GM23338 (cell line): ENCODE measurements around the gene HMOX2. TPM values are rescaled to one million over a fixed set of nuclear protein-coding genes. Genes with fewer than 3 reads are reported as not detected.

Experiments
- ATAC-seq: fragments of 200-7000 bp; cut with Tn5 transposase; 3 replicates; pipeline ENCODE4 v1.9.1; 2020
- DNase-seq: peaks from one replicate; pipeline ENCODE4 v3.0.0-alpha.2; 2015; ENCODE audit warnings: low spot score
- H2AFZ ChIP-seq: fragments of 200-600 bp; sonication (generic); 2 replicates; pipeline ENCODE4 v1.8.0; 2016; ENCODE audit warnings: antibody characterized with exemption, mild to moderate bottlenecking, moderate library complexity
- H3F3A ChIP-seq: fragments of 200-600 bp; sonication (generic); replicated peaks from 2 replicates; pipeline ENCODE4 v1.8.0; 2017; ENCODE audit warnings: antibody characterized with exemption, mixed run types, low read depth
- H3K27ac ChIP-seq: fragments of 200-600 bp; sonication (generic); 2 replicates; pipeline ENCODE4 v1.6.1; 2016; ENCODE audit warnings: low read depth
- H3K27me3 ChIP-seq: fragments of 200-600 bp; sonication (generic); 2 replicates; pipeline ENCODE4 v1.8.0; 2016; ENCODE audit warnings: mild to moderate bottlenecking, mixed run types, moderate library complexity; ENCODE audit not compliant: insufficient read depth
- H3K36me3 ChIP-seq: fragments of 200-600 bp; sonication (generic); 2 replicates; pipeline ENCODE4 v1.8.0; 2016; ENCODE audit warnings: mild to moderate bottlenecking; ENCODE audit not compliant: insufficient read depth
- H3K4me1 ChIP-seq: fragments of 200-600 bp; sonication (generic); 2 replicates; pipeline ENCODE4 v1.8.0; 2016; ENCODE audit warnings: mild to moderate bottlenecking, moderate library complexity; ENCODE audit not compliant: insufficient read depth
- H3K4me2 ChIP-seq: fragments of 200-600 bp; sonication (generic); 2 replicates; pipeline ENCODE4 v1.7.1; 2017; ENCODE audit warnings: mixed run types
- H3K4me3 ChIP-seq: fragments of 200-600 bp; sonication (generic); 2 replicates; pipeline ENCODE4 v1.6.1; 2016; ENCODE audit warnings: mixed run types
- H3K79me2 ChIP-seq: fragments of 200-600 bp; sonication (generic); replicated peaks from 2 replicates; pipeline ENCODE4 v1.8.0; 2017; ENCODE audit warnings: mild to moderate bottlenecking; ENCODE audit not compliant: insufficient read depth
- H3K9me2 ChIP-seq: fragments of 200-600 bp; sonication (generic); 2 replicates; pipeline ENCODE4 v1.8.0; 2017; ENCODE audit not compliant: insufficient read depth
- H4K20me1 ChIP-seq: fragments of 200-600 bp; sonication (generic); replicated peaks from 2 replicates; pipeline ENCODE4 v1.8.0; 2017; ENCODE audit warnings: mild to moderate bottlenecking; ENCODE audit not compliant: insufficient read depth
- H3K27ac Mint-ChIP-seq: 2 replicates; pipeline ENCODE4 v1.8.0; 2020; ENCODE audit warnings: inconsistent platforms, mild to moderate bottlenecking, moderate library complexity, mixed read lengths
- H3K27me3 Mint-ChIP-seq: 3 replicates; pipeline ENCODE4 v1.8.0; 2022; ENCODE audit warnings: low read depth, mild to moderate bottlenecking, moderate library complexity, mixed read lengths, inconsistent platforms; ENCODE audit not compliant: insufficient read depth, poor library complexity
- H3K36me3 Mint-ChIP-seq: 3 replicates; pipeline ENCODE4 v1.8.0; 2021; ENCODE audit warnings: low read depth, mild to moderate bottlenecking, inconsistent platforms, moderate library complexity, mixed read lengths
- H3K4me1 Mint-ChIP-seq: 3 replicates; pipeline ENCODE4 v1.8.0; 2020; ENCODE audit warnings: mild to moderate bottlenecking, inconsistent platforms, mixed read lengths
- H3K4me3 Mint-ChIP-seq: 3 replicates; pipeline ENCODE4 v1.8.0; 2021; ENCODE audit warnings: moderate library complexity, mild to moderate bottlenecking, inconsistent platforms, mixed read lengths
- H3K9me3 Mint-ChIP-seq: 3 replicates; pipeline ENCODE4 v1.8.0; 2020; ENCODE audit warnings: moderate library complexity, mild to moderate bottlenecking, inconsistent platforms, mixed read lengths
- CREB1 ChIP-seq: fragments of 250-450 bp; sonication (Bioruptor Pico); IDR thresholded peaks from 2 replicates; pipeline ENCODE4 v1.5.0; 2020; ENCODE audit warnings: low read depth, mild to moderate bottlenecking, moderate library complexity
- EZH2 ChIP-seq: fragments of 200-600 bp; sonication (generic); IDR thresholded peaks from one replicate; pipeline ENCODE4 v1.8.0; 2017; ENCODE audit warnings: antibody characterized with exemption, mild to moderate bottlenecking, low read depth; ENCODE audit not compliant: unreplicated experiment
- NANOG ChIP-seq: IDR thresholded peaks from 2 replicates; pipeline ENCODE4 v1.6.1; 2016; ENCODE audit warnings: antibody characterized with exemption, borderline replicate concordance
- POLR2AphosphoS5 ChIP-seq: IDR thresholded peaks from 2 replicates; pipeline ENCODE4 v1.6.1; 2016; ENCODE audit warnings: antibody characterized with exemption, low read depth
- REST ChIP-seq: IDR thresholded peaks from one replicate; pipeline ENCODE4 v1.6.1; 2018; ENCODE audit warnings: antibody characterized with exemption; ENCODE audit not compliant: unreplicated experiment
- ZNF114 ChIP-seq: fragments of 250-450 bp; sonication (Bioruptor Pico); IDR thresholded peaks from 2 replicates; pipeline ENCODE4 v1.5.0; 2020; ENCODE audit warnings: mild to moderate bottlenecking, moderate library complexity
- ZNF331 ChIP-seq: fragments of 250-450 bp; sonication (Bioruptor Pico); IDR thresholded peaks from 2 replicates; pipeline ENCODE4 v1.5.0; 2020; ENCODE audit warnings: low read depth, mild to moderate bottlenecking, moderate library complexity
- polyA plus RNA-seq: library from polyadenylated mRNA; unstranded; fragments of >200 nt; fragmentation: Nextera tagmentation; extraction: Ambion mirVana; gene quantifications from 2 replicates; pipeline ENCODE4 v1.2.1, GENCODE V29; 2016
- total RNA-seq: library from RNA; depleted of rRNA; stranded (reverse); fragments of >200 nt; shearing (Covaris generic); gene quantifications from 2 replicates; pipeline ENCODE4 v1.2.3, GENCODE V29; 2014
- TF ChIP-seq, protein P1 (sequence below): IDR thresholded peaks from 2 replicates; pipeline ENCODE4 v1.6.1; 2016; ENCODE audit warnings: antibody characterized with exemption

HMOX2 gene
- total and polyA plus RNA-seq, 2 experiments from 2014 or later = 33.0 to 38.1 TPM

DNA sequence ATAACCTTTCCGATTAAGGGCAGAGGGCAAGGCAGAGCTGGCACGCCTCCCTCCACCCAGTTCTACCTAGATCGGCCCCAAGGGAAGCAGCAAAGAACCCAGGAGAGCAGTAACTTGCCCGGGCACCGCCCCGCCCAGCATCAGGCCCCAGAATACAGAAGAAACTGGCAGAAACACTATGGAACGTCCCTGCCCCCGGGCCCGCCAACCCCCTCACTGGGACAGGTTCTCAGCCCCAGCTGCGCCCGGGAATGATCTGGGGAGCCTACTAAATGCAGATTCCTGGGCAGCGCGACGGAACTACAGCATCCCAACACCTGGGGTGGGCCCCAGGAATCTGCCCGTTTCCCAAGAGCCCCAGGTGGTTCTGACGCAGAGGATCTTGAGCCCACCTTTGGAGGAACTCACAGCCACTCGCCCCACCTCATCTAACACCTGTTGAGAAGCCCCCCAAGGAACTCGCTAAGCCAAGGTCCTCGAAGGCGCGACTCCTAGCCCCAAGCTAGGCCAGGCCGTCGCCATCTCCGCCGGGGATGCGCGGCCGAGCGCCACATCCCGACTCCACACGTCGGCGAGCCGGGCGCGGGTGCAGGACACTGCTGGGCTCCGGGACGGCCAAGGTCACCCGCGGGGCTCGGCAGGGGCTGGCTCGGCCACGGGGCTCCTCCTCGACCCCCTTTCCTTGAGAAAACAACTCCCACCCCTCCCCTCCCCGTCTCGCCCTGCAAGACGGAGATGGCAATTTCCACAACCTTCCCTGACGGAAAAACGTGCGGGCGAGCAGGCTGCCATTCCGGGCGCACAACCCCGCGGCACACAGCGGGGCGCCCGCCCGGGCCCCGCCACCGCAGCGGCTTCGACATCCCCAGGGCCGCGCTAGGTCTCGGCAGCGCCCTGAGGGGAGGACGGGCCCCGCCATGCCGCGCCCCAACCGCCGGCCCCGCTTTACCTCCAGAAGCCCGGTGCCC lies 61.5 kb downstream of the HMOX2 start:
- peak overlapping the region; percentile 91 for H3K4me3 ChIP-seq
- peaks cover 41% of the 10 kb centered on the region for H3K36me3 Mint-ChIP-seq
- H4K20me1 ChIP-seq = peaks cover 13% of the 10 kb centered on the region
- H3F3A ChIP-seq = peaks cover 14% of the 10 kb centered on the region
- peaks cover 4% of the 10 kb centered on the region; the same call in 1 of the 2 replicates for H3K9me2 ChIP-seq
- peaks cover 24% of the 10 kb centered on the region for H3K4me1 Mint-ChIP-seq
- H3K4me1 ChIP-seq = peaks cover 13% of the 10 kb centered on the region; the same call in 1 of the 2 replicates
- H2AFZ ChIP-seq = peak overlapping the region; percentile 78; the same call in 1 of the 2 replicates
- peaks cover 20% of the 10 kb centered on the region for H3K9me3 Mint-ChIP-seq
- H3K27me3 Mint-ChIP-seq = peaks cover 34% of the 10 kb centered on the region
- H3K4me2 ChIP-seq = peak overlapping the region; percentile 93
- H3K79me2 ChIP-seq = peaks cover 48% of the 10 kb centered on the region
- peaks cover 16% of the 10 kb centered on the region for H3K27me3 ChIP-seq
- peak; percentile 80 for DNase-seq
- H3K36me3 ChIP-seq = peaks cover 5% of the 10 kb centered on the region
- H3K27ac ChIP-seq = peak overlapping the region; percentile 6
- H3K4me3 Mint-ChIP-seq = peak overlapping the region; percentile 90
- TF ChIP-seq POLR2AphosphoS5 (no peak), CREB1 (peak; percentile 62; the same call in 1 of the 2 replicates)
- H3K27ac Mint-ChIP-seq = peak overlapping the region; percentile 84
- peak; percentile 64 for ATAC-seq

DNA sequence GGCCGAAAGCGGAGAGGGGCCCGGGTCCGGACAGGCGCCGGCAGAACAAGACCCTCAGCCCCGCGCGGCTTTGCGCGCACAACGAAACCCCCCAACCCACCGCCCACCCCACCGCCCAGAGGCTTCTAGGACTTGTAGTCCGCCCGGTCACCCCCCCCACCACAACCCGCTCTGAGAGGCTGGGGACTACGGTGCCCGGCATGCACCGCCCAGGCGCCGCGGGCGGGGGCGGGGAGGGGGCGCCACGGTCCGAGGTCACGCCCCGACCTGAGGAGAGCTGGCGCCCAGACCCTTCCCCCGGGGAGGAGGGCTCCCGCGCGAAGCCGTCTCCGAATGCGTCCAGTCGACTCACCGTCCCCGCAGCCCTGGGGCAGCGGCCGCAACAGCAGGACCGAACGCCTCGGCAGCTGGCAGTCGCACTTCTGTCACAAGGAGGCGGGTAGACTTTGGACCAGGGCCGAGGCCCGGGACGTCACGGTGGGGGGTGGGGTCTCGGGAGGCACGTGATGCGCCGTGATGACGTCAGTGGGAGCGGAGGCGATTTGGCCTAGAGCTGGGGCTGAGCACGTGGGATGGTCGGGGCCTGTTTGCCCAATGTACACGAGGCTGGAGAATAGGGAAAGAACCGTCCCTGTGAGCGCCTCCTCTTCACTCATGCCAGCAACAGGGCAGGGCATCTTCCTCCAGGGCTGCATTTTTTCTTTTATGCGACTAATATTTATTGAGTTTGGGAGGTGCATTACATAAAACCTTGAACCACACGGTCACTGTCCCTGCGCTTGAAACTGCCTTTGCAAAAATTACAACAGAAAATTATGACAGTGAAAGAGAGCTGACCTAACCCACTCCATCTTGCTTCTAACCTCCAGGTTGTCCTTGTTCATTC lies 62.4 kb downstream of the HMOX2 start, which contains the start of gene CDIP1:
Gene CDIP1, minus strand, starts transcription at position 424 of the 886 bp plus-strand sequence. CDS start 24,643 bp downstream, outside the sequence.
- ATAC-seq (peak; percentile 90), DNase-seq (peak; percentile 99)
- Histone ChIP-seq H3K27ac (peak within 1 kb of the TSS; percentile 95), H3K4me1 (peaks cover 13% of the 10 kb centered on the region; the same call in 1 of the 2 replicates), H3K79me2 (peaks cover 45% of the 10 kb centered on the region), H2AFZ (peak within 1 kb of the TSS; percentile 98), H3K4me3 (peak within 1 kb of the TSS; percentile 91), H3K27me3 (peaks cover 16% of the 10 kb centered on the region), H3K4me2 (peak within 1 kb of the TSS; percentile 93), H3K9me2 (peaks cover 4% of the 10 kb centered on the region; the same call in 1 of the 2 replicates), H3F3A (peaks cover 14% of the 10 kb centered on the region), H4K20me1 (peaks cover 13% of the 10 kb centered on the region), H3K36me3 (peaks cover 5% of the 10 kb centered on the region)
- Mint-ChIP-seq H3K4me1 (peaks cover 24% of the 10 kb centered on the region), H3K27me3 (peaks cover 28% of the 10 kb centered on the region), H3K36me3 (peaks cover 31% of the 10 kb centered on the region), H3K4me3 (peak within 1 kb of the TSS; percentile 90), H3K9me3 (peaks cover 20% of the 10 kb centered on the region), H3K27ac (peak within 1 kb of the TSS; percentile 84)
- no peak for TF ChIP-seq EZH2
- peak; percentile 98 for TF ChIP-seq CREB1
- TF ChIP-seq ZNF114 (CRISPR knock-in tag) = no peak
- TF ChIP-seq REST = no peak
- TF ChIP-seq NANOG = no peak
- TF ChIP-seq POLR2AphosphoS5 = peak; percentile 70
- no peak for TF ChIP-seq ZNF331 (CRISPR knock-in tag)
- TF ChIP-seq, protein P1, sequence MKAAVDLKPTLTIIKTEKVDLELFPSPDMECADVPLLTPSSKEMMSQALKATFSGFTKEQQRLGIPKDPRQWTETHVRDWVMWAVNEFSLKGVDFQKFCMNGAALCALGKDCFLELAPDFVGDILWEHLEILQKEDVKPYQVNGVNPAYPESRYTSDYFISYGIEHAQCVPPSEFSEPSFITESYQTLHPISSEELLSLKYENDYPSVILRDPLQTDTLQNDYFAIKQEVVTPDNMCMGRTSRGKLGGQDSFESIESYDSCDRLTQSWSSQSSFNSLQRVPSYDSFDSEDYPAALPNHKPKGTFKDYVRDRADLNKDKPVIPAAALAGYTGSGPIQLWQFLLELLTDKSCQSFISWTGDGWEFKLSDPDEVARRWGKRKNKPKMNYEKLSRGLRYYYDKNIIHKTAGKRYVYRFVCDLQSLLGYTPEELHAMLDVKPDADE = peak; percentile 76
